GM19468 (cell line): ENCODE results near the gene AP2A1.
"Not testable (repeated sequence)": the region's sequence is repeated elsewhere in the genome, so short reads cannot be mapped to it uniquely, and the experiment has no call there.

Experiments used
- ATAC-seq: cut with Tn5 transposase; IDR thresholded peaks from one replicate; pipeline ENCODE4 v1.9.1; 2021; ENCODE audit warnings: mild to moderate bottlenecking, moderate library complexity, moderate number of reproducible peaks; ENCODE audit not compliant: unreplicated experiment; ENCODE audit errors: extremely low read depth

Gene AP2A1

GRCh38 chr19:49766930-49767299 lies at the start of gene AP2A1:
AP2A1 (plus strand) TSS chr19:49767001; CDS start chr19:49767134, 133 bp downstream.
- no peak for ATAC-seq

- ATAC-seq = no peak
Observed at GRCh38 chr19:49718511-49718910, 48.3 kb upstream of the AP2A1 start.

GRCh38 chr19:49718991-49719390 lies 47.8 kb upstream of the AP2A1 start:
- no peak for ATAC-seq

- not testable (repeated sequence) for ATAC-seq
Observed at GRCh38 chr19:49719420-49719819, 47.4 kb upstream of the AP2A1 start.

GRCh38 chr19:49727217-49728030 lies 39.4 kb upstream of the AP2A1 start:
- ATAC-seq = no peak

- no peak for ATAC-seq
Observed at GRCh38 chr19:49730166-49730565, 36.6 kb upstream of the AP2A1 start.

GRCh38 chr19:49738268-49738667 lies 28.5 kb upstream of the AP2A1 start:
- ATAC-seq = no peak

- ATAC-seq = no peak
Observed at GRCh38 chr19:49739098-49739497, 27.7 kb upstream of the AP2A1 start.

GRCh38 chr19:49739933-49740332 lies 26.9 kb upstream of the AP2A1 start:
- no peak for ATAC-seq

GRCh38 chr19:49741210-49741844 lies 25.5 kb upstream of the AP2A1 start:
- no peak for ATAC-seq

- no peak for ATAC-seq
Observed at GRCh38 chr19:49744946-49745381, 21.8 kb upstream of the AP2A1 start.

GRCh38 chr19:49746206-49746958 lies 20.4 kb upstream of the AP2A1 start:
- no peak for ATAC-seq

- no peak for ATAC-seq
Observed at GRCh38 chr19:49749055-49749716, 17.6 kb upstream of the AP2A1 start.

- no peak for ATAC-seq
Observed at GRCh38 chr19:49749771-49750170, 17.0 kb upstream of the AP2A1 start.

GRCh38 chr19:49752701-49753100 lies 14.1 kb upstream of the AP2A1 start:
- ATAC-seq = no peak

GRCh38 chr19:49755956-49756355 lies 10.8 kb upstream of the AP2A1 start:
- no peak for ATAC-seq

GRCh38 chr19:49758292-49758691 lies 8.5 kb upstream of the AP2A1 start:
- ATAC-seq = no peak

GRCh38 chr19:49761249-49761624 lies 5.6 kb upstream of the AP2A1 start:
- ATAC-seq = no peak

GRCh38 chr19:49761625-49762311 lies 5.0 kb upstream of the AP2A1 start:
- no peak for ATAC-seq

- ATAC-seq = no peak
Observed at GRCh38 chr19:49763230-49763629, 3.6 kb upstream of the AP2A1 start, which contains the start of gene TSKS. TSKS (minus strand) TSS chr19:49763306; CDS start chr19:49763247, 59 bp downstream.
